Activated gamma-delta T cell (primary cell): Measurements from ENCODE around the gene ILF3.

Source experiments
- DNase-seq: peaks from one replicate; lab custom pipeline; 2025; lab: John Stamatoyannopoulos, UW

ILF3 gene

DNA sequence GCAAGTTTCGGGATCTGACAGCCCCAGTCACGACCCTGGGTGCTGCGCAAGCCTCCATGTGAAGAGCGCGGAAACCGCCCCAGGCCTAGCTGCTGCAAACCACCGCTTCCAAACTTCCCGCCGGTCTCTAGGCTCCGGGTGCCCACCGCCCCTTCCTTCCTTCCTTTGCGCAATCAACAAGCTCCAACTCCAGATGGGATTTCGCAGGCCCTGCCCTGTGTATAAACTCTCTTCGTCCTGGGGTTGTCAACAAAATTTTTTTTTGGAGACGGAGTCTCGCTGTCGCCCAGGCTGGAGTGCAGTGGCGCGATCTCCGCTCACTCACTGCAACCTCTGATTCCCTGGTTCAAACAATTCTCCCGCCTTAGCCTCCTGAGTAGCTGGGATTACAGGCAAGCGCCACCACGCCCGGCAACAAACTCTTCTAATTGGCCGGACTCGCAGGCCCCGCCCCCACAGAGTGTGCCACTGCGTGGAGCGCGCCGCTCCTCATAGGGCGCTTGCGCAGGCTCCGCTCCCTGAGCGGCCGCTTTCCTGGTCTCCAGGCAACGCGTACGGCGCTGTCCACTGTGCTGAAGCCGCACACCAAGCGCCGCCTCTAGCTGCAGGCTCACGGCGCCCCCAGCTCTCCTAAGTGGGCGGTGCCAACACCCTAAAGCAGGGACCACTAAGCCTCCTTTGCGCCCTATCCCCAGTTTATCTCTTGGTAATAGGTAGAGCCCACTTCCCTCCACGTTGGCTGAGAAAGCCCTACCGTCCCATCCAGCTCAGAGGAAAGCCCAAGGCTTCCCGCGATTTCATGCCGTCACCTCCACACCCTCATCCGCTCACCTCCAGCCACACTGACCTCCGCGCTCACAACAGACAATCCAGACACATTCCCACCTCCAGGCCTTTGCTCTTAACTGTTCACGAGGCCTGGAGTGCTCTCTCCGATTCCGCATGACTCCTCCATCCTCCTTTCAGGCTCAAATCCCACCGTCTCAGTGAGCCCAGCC is 41.6 kb downstream of the ILF3 start:
- peak; percentile 68 for DNase-seq

DNA sequence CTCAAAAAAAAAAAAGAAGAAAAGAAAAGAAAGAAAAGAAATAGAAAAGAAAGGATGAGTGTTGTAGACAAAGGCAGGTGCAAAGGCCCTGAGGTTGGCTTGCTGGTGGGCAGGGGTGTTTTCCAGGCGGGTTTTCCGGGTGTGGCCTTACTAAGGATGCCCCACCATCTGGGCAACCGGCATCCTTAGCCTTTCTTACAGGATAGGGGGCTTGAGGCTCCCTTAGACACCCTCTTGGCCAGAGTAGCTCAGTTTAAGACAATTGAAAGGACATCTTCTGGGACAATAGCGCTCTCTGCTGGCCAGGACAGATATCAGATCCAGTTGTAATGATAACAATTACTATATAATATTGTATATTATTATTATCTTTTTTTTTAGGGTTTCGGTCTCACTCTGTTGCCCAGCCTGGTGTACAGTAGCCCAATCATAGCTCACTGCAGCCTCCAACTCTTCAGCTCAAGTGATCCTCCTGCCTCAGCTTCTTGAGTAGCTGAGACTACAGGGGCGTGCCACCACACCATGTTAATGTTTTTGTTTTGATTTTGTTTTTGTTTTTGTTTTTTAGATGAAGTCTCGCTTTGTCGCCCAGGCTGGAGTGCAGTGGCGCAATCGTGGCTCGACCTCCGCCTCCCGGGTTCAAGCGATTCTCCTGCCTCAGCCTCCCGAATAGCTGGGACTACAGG is 45.6 kb downstream of the ILF3 start:
- no peak for DNase-seq

- DNase-seq, result no peak
Observed at GRCh38 chr19:10701955-10702525, 47.9 kb downstream of the ILF3 start.

DNA sequence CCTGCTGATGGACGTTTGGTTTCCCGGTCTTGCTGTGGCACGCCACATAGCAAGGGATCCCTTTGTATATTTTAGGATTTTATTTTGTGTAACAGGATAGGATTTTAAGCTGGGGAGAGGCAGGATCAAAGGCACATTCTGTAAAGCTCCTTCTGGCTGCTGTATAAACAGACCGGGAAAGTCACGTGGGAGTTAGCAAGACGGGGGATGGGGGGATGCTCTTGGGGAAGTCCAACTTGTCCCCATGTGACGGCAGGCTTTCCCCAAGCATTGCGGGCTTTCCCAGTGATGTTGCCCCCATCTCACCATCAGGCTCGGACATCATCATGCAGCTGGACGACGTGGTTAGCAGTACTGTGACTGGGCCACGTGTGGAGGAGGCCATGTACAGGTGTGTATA is 52.8 kb downstream of the ILF3 start:
- DNase-seq, result no peak

GRCh38 chr19:10707440-10707839 is 53.3 kb downstream of the ILF3 start:
- DNase-seq, result no peak

GRCh38 chr19:10708291-10708690 is 54.1 kb downstream of the ILF3 start:
- no peak for DNase-seq

DNA sequence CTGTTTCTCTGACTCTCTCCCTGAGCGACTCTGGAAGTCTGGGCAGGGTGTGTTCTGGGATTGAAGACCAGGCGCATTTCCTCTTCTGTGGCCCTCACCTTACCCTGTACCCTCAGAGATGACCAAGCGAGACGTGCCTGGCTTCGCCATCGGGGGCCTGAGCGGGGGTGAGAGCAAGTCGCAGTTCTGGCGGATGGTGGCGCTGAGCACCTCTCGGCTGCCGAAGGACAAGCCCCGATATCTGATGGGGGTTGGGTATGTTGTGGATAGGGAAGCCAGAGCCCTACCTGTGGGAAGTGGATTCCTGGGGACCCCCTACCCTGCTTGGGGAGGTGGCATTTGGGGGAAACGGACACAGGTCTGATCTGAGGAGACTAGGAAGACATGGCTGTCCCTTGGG is 57.9 kb downstream of the ILF3 start:
- no peak for DNase-seq

DNA sequence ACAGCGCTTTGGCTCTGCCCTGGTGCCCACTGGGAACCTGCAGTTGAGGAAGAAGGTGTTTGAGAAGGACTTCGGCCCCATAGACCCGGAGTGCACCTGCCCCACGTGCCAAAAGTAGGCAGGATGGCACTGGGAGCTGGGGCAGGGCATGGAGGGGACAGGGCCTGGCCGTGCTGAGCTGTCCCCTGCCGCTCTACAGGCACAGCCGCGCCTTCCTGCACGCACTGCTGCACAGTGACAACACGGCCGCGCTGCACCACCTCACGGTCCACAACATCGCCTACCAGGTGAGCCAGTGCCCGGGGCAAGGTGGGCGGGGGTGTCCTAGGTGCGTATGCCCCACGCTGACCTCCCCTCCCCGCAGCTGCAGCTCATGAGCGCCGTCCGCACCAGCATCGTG is 58.6 kb downstream of the ILF3 start:
- DNase-seq, result no peak

DNA sequence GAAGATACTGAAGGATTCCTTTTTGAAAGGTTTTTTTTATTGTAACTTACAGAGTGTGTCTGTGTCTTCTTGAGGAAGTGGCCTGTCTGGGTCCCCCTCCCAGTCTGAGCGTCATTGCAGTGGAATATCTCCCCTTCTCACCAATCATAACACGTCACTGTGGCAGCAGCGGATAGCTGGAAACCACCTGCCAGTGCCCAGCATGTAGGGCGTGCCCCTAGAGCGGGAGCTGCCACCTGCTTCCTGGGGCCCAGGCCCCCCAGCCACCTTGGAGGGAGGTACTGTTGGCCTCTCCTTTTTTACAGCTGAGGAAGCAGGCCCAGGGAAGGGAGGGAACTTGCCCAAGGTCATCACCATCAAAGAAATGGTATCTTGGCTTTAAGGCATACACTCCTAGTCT is 59.2 kb downstream of the ILF3 start:
- DNase-seq, result no peak

GRCh38 chr19:10717054-10717355 is 62.9 kb downstream of the ILF3 start:
- DNase-seq, result no peak

- DNase-seq, result peak; percentile 96
Observed at GRCh38 chr19:10717356-10718204, 63.4 kb downstream of the ILF3 start, which contains the start of gene DNM2. Gene DNM2, plus strand, starts transcription at chr19:10718079. Its CDS starts 164 bp downstream, at chr19:10718243.

DNA sequence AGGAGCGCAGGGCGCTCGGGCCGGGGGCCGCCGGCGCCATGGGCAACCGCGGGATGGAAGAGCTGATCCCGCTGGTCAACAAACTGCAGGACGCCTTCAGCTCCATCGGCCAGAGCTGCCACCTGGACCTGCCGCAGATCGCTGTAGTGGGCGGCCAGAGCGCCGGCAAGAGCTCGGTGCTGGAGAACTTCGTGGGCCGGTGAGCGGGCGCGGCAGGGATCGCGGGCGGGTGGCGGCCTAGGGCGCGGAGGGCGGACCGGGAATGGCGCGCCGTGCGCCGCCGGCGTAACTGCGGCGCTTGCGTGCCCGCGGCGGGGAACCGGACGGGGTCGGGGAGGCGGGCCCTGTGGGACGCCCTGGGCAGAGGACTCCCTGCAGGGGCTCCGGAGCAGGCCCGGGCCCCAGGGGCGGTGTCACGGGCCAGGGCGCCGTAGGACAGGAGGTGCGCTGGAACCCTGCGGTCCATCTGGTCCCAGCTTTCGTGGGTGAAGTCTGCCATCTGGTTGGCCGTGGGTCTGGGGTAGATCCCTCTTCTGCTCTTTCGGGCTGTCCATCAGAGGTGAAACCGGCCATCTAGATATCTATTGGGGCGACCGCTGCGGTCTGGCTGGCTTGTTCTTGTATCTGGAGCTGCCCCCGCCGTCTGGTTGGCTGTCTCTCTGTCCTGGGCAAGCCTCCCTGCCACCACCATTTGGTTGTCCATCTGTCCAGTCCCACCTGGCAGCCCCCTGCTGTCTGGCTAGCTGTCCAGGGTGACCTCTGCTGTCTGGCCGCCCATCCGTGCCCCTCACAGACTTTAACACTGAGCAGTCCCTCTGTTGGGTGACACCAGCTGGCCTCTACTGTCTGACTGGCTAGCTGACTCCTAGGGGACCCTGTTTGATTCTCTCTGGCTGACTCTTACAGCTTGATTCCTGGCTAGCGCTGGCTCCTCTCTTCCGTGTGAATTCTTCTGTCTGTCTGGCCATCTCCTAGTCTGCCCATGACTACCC is 64.4 kb downstream of the ILF3 start:
- DNase-seq, result peak; percentile 38

DNA sequence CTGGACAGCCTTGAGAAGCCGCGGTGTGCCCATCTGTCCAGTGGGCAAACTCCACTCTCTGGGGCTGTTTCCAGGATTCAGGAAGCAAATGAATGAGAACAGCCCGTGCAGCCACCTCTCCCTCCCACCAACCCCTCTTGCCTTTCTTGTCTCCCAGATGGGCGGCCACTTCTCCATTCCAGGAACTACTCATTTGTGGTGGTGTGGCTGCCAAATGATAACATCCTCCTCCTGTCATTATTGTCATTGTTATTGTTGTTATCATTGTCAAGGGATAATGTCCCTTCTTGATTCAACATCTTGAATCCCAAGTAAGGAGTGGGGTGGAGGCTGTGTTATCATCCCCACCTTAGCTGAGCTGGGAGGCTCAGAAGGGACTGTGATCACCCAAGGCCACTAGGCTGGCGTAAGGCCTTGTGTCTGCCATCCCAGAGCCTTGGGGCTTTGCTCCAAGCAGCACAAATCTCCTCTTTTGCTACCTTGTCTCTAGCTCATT is 65.4 kb downstream of the ILF3 start:
- DNase-seq, result no peak

DNA sequence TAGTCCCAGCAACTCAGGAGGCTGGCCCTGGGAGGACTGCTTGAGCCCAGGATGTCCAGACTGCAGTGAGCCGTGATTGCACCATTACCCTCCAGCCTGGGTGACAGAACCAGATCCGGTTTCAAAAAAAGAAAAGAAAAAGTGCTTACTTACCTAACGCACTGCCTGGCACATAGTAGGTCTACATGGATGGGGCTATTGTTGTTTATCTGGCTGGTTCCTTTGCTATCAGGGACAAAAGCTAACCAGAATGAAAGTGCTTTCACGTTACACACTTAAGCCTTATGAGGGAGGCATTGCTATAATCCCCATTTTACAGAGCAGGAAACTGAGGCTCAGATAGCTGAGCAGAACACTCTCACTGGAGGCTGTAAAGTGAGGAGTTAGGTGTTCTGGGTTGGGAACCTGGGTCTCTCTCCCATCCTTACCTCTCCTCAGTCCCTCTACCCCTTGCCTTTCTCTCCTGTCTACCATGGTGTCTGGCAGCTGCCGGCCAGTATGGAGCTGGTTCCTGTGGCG is 66.5 kb downstream of the ILF3 start:
- DNase-seq, result no peak

GRCh38 chr19:10723591-10723990 is 69.4 kb downstream of the ILF3 start:
- no peak for DNase-seq

- no peak for DNase-seq
Observed at GRCh38 chr19:10724573-10725071, 70.5 kb downstream of the ILF3 start.

DNA sequence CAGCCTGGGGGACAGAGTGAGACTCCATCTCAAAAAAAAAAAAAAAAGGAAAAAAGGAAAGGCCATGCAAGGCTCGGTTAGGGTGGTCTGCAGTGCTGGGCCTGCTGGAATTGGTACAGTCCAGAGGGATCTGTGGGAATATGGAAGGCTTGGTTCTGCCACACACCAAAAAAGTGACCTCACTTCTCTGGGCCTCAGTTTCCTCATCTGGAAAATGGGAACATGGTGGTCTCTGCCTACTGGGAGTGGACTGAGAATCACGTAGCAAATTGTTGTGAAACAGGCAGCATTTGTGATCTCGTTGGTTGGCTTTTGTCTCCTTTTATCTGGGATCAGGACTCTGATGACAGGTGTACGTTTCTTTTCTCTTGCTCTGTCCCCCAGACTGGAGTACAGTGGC is 71.3 kb downstream of the ILF3 start:
- no peak for DNase-seq

GRCh38 chr19:10726268-10726667 is 72.1 kb downstream of the ILF3 start:
- DNase-seq, result no peak

DNA sequence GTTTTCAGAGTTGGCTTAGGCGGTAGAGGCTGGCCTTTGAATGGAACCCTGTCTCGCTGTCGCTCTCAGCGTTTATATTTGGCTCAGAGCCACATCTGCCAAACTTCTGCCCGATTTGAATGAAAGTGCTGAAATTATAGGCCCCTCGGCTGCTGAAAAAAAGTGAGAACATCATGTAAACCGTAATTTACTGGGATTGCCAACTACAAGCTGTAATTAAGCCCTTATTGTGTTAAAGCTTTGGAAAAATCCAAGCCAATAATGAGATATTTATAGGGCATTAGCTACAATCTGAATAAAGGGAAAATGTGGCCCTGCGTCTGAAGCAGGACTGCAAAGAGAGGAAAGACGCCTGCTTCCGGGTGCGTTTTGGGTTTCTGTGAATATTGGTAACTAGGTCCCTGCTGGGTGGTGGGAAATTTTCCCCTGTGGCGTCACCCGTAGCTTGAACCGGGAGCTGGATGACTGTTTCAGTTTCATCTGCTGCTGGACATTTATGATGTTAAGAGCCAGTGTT is 73.6 kb downstream of the ILF3 start:
- DNase-seq, result no peak

GRCh38 chr19:10729411-10729810 is 75.3 kb downstream of the ILF3 start:
- no peak for DNase-seq
